GM12874 (cell line): ENCODE results near the gene PSMD2.

Experiments
- CTCF ChIP-seq: IDR thresholded peaks from 2 replicates; pipeline ENCODE4 v1.5.1; 2011; ENCODE audit warnings: low read depth, mild to moderate bottlenecking, control low read depth, low read length, moderate library complexity; ENCODE audit not compliant: insufficient read depth

PSMD2 gene

GRCh38 chr3:184333190-184333589 is 34.1 kb downstream of the PSMD2 start:
- TF ChIP-seq CTCF, result no peak

GRCh38 chr3:184333700-184334099 is 34.7 kb downstream of the PSMD2 start:
- no peak for TF ChIP-seq CTCF

GRCh38 chr3:184334470-184335158 is 35.6 kb downstream of the PSMD2 start:
- no peak for TF ChIP-seq CTCF

GRCh38 chr3:184335291-184335660 is 36.2 kb downstream of the PSMD2 start:
- TF ChIP-seq CTCF, result no peak

- TF ChIP-seq CTCF, result no peak
Measured at GRCh38 chr3:184335661-184336546, 36.9 kb downstream of the PSMD2 start.

GRCh38 chr3:184336547-184337398 is 37.7 kb downstream of the PSMD2 start:
- no peak for TF ChIP-seq CTCF

GRCh38 chr3:184337399-184337714 is 38.3 kb downstream of the PSMD2 start, which contains the start of gene FAM131A:
Gene FAM131A (plus strand): TSS chr3:184337600. CDS start chr3:184337631, 31 bp downstream.
- TF ChIP-seq CTCF, result no peak
